SW 1271 (cell line): Measurements from ENCODE around the gene NDUFAF8.
A peak's percentile ranks its signal among the peaks of the same experiment; 100 is the strongest.

Source experiments
- DNase-seq, 2 experiments: peaks; one replicate each; lab custom pipeline; 2025; lab: John Stamatoyannopoulos, UW

NDUFAF8 gene

DNA sequence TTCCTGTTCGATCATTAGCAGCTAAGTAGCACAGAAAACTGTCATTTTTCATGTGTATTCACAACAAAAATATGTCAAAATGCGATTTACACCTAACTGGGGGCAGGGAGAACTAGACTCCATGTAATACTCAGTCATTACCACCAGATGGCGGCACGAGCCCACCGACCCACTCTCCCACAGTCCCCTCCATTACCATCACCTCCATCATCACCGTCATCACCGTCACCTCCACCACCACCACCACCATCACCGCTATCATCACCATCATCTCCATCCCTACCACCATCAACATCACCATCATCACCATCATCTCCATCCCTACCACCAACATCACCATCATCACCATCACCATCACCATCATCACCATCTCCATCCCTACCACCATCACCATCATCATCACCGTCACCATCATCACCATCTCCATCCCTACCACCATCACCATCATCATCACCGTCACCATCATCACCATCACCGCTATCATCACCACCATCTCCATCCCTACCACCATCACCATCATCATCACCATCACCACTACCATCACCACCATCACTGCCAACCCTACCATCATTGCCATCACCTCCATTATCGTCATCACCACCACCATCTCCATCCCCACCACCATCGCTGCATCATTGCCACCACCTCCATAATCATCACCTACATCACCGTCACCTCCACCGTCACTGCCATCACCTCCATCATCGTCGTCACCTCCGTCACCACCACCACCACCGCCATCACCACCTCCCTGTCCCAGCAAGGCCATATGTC, 14.4 kb downstream of the NDUFAF8 start:
- peak in 1 of 2 experiments; percentile 24 for DNase-seq

DNA sequence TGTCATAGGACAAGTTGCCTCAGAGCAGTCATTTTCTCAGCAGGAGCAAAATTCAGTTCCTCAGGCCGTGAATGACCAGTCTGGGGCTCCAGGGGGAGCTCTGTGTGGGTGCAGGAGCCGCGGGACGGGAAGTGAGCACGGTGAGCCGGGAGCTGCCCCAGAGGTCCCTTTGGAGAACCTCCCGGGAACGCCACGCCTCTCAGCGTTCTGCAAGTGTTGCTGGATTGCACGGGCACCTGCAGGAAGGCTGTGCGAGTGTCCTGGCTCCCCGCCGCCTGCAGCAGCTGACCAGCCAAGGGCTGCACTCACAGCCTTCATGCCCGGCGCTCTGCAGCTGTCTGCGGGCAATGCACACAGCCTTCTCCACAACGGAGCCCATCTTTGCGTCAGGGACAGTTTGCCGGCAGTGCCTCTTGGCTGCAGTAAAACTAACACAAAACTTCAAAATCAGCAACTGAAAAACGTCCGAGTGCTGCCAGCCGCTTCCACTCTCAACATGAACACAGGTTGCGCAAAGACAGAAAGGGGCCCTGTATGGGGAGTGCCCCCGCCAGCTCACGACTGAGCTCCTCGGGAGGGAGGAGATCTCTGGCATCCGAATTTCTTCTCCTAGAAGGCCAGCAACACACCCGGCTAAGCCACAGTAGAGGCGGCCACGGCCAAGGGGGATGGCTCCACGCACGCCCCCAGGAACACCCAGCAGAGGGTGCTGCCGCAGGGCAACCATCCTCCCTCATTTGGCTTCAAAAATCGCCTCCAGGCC, 16.0 kb downstream of the NDUFAF8 start:
- peak in 1 of 2 experiments; percentile 22 for DNase-seq

DNA sequence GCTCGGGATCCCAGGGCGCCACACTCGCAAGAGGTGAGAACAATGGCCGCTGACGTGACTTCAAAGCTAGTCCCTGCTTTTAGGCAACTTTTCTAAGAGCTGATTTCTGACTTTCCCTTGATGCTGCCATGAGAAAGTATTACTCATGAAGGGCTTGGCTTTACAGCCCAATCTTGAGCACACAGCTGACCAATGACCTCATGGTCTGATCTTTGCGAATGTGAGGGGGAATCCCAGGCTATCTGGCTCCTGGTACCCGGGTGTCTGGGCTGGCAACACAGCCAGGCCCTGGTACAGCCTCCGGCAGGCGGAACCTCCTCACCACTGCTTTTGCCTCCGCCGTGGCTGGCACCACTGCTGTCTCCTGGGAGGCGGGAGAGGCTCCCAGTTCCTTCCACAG, 17.5 kb downstream of the NDUFAF8 start:
- DNase-seq, result no peak

DNA sequence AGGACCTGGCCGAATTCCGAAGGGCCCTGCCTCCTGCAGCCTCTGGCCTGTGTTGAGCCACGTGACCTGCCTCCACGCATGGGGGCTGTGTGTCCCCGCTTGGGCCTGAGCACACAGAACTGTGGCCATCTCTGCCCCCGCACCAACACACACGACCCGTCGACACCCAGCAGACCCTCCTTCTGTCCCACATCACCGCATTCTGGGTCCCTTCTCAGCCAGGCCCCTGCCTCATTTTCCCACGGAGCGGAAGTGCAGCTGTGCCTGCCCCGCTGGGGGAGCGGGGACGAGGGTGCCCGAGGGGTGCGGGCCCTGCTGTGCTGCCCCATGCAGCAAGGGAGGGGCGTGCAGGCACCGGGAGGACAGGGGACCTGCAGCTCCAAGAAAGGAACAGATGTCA, 18.4 kb downstream of the NDUFAF8 start:
- DNase-seq, result no peak

DNA sequence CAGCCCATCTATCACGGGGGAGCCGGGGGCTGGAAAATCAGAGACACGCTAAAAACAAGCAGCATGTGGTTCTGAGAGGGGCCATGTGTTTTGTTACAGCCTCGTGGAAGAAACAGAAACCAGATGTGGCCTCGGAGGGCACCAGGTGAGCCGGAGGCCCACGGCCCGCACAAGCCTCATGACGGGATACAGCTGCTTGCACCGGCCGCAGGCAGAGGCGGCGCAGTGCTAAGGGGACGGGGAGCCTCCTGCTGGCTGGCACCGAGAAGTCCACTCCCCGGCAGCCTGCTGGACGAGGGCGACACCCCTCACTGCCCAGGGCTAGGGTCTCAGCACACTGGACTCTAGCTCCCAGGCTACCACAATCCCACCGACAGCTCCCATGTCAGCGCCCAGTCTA, 19.2 kb downstream of the NDUFAF8 start:
- no peak for DNase-seq

DNA sequence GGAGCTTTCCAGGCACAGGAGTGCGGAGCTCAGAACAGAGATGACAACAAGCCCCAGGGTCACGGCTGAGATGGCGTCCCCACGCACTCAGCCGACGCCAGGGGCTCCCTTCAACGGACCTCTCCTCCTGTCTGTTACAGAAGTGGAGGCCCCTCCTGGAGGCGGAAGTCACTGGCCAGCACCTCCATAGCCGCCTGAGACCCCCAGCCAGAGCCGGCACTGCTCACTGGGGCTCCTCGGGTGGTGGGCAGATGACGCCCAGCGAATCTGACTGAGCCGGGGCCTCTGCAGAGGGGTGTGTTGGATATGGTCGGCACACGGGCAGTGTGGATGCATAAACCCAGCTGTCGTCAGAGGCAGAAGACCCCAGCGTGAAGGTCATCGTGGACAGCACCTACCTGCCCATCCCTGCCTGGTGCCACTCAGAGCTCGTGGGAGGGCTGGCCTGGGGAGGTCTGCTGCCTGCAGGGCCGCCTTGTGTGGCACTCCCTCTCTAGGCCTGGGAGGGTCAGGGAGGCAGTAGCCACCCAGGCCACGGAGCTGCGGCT, 20.0 kb downstream of the NDUFAF8 start:
- DNase-seq, result no peak

DNA sequence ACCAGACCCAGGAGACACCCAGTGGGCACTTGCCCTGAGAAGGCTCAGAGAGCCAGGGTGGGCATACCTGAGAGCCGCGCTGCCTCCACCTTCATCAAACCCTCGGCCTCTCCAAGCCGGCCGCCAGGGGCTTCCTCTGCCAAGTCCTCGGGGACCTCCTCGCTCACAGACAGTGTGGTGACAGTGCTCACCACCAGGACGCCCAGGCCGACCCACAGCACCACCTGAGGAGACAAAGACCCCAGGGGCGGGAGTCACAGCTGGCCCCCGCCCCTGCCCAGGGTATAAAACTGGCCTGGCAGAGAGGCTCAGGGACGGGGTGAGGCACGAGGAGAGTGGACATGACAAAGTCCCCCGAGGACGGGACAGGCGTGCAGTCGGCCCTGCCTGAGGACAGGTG, 21.1 kb downstream of the NDUFAF8 start:
- no peak for DNase-seq

DNA sequence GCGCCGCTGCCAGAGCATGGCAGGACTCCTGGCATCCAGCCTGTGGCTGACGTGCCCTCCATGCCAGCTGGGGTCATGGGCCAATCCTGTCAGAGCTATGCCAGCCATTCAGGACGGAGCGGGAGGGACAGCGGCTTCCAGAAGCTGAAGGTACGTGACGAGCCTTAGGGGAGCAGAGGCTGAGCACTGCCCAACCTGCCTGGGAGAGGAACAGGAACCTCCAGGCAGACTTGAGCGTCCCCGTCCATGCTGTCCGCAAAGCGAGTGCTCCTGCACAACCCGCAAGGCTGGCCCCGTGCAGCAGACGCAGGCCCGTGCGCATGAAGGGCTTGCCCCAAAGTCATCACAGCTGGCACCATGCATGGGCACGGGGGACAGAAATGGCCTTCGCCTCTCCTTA, 21.5 kb downstream of the NDUFAF8 start:
- DNase-seq, result no peak

DNA sequence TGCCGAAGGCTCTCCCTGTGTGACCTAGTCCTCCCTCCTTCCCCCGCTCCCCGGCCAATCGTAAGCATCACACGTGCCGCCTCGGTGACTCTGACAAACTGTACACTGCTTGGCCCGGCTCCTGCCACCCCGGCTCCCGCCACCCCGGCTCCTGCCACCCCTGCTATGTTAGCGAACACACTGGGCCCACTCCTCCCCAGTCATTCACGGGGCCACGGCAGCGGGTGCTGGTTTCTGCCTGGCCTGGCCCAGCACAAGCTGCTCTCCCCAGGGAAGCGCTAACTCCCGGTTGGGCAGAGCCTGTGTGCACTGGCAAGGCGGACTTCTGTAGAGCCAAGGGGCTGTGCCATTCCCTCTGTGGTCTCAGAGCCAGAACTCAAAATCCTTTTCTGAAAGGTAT, 22.0 kb downstream of the NDUFAF8 start:
- no peak for DNase-seq

DNA sequence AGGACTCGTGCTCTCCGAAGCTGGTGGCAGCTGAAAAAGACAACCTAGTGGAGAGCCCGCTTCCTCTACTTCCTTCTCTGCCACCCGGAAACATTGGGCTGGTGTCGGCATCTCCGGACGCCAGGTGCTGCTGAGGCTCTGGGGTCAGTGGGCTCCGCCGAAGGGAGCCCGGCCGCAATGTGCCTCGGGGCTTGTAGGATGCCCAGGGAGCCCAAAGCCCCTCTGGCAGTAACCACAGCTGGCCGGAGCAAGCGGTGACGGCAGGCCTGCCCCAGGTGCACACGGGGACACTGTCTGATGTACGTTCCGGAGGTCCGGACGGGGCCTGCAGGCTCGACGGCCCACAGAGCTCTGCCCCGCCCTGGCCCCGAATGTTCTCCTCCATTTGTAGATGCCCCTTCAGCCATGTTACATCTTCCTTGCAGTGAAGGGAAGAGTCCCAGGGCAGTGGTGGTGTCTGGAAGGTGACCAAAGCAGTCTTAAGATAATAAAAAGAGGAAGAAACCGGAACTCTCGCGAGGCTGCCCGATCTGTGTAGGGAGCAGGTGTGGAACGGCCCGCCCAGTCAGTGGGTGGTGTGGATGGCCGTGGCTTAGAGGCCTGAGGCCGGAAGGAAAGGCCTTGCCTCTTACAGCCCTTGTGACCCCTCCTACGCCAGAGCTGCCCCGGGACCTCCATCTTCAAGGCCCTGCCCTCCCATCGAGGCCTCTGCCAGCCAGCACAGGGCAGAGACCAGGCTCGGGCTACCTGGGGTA, 22.6 kb downstream of the NDUFAF8 start:
- DNase-seq, result no peak

DNA sequence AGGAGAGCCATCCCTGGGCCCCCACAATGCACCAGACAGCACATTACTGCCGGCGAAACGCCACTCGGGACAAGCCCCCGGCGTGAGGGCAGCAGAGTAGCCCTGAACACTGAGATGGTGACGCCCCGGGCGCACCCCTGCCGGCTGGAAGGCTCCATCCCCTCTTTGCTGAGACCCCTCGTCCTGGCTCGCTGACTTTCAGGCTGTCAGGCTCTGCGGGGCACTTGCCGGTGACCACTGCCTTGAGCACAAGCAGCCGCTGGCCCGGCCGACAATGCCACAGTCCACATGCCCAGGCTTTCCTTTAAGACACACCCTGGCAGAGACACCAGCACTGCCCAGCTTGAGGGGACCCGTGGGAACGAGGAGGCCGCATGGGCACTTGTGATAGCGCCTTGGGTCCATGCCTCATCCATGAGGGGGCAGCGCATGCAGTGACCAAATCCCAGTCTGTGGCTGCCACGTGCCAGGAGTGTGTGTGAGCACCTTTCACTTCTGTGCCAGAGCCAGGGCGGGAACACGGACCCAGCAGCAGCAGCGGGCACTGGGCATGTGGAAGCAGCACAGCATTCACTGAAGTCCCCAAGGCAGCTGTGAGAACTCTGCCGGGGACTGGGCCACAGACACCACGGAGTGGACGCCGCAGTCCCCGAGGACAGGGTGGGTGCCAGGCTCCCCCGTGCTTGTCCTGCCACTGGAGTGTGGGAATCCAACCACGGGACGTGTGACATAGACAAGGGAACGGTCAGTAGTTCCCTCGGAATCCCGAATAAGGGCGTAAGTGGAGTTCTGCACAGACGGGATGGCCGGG, 24.5 kb downstream of the NDUFAF8 start:
- DNase-seq, result no peak

DNA sequence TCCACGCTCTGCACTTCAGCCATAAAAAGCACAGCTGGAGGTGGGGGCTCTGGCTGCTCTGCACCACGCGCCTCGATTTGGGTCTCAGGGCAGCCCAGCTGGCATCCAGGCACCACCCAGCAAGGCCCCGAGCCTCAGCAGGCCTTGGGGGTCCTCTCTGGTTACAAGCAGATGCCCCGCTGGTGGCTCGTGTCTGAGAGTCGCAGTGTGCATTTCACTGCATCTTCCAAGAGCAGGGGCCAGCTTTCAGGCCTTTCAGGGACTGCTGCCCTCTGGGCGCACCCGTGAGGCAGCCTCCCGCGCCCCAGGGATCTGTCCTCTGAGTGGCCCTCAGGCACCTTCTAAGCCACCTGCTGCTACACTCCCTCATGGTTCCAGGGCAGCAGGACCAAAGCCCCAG, 25.5 kb downstream of the NDUFAF8 start:
- DNase-seq, result no peak

DNA sequence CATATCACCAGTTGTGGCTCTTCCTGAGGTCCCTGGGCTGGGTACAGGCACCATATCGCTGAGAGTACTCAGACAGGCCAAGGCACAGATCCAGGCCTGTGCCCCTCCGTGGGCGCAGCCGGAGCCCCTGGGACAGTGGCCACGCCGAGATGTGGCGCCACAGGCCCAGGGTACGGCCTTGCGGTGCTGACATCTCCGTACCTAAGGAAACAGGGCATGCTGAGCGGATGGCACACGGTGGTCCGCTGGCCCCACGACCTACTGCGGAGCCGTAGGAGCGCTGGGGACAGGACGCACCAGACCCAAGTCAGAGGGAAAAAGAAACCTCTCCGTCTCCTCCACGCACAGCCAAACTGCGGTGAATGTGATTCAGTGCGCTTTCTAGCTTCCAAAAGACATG, 26.5 kb downstream of the NDUFAF8 start:
- no peak for DNase-seq

DNA sequence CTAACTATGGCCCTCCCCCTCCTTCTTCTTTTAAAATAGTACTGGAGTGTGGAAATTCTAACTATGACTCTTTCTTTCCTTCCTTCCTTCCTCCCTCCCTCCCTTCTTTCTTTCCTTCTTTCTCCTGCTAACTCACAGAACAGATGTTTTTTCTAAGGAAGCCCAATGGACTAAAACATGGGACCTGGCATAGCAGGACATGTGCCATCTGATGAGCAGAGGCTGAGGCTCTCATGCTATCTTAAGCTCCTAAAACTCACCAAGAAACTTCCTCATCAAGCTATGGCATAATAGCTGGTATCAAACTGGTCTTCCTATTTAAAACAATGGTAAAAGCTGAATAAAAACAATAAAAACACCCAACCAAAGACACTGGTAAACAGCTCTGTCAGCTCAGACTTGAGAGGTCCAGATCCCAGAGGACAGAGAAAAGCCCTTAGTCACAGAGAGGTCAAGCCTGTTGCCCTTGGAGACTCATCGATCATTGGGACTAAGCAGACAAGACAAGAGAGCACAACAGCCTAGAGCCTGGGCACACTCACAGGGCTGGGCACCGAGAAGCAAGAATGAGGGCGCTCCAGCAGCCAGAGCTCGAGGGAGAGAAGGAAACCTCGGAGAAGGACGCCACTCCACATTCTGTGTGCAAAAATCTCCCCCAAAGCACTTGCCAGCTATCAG, 28.4 kb downstream of the NDUFAF8 start:
- DNase-seq, result no peak

DNA sequence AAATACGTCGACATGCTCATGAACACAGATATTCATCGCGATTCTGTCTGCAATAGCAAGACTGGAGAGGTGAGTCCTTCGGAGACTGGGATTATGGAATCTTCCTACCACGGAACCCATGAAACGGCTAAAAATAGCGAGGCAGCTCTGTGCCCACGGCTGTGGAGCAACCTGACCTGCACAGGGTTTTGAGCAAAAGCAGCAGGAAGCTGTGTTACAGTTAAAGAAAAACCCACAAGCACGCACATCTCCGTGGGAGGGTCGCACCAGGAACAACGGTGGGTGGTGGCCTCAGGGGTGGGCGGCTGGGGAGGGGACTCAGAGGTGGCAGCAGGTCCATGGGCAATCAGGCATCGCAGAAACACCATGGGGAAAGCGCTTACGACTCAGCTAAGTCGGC, 31.2 kb downstream of the NDUFAF8 start:
- DNase-seq, result no peak

DNA sequence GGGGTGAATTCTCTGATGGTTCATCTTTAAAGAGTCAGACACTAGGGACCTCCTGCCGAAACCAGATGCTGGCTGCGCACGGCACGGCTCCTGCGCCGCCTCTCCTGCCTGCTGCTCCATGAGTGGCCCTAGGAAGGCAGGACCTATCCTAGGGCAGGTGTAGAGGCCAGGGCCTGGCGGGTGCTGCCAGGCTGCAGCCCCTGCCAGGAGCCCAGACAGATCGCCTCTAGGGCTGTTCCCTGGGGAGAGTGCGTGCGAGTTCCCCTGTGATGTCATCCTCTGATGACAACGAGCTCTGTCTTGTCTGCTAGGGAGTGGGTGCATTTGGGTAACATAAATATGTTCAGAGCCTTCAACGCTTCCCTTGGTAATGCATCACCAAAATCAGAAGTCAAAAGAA, 32.1 kb downstream of the NDUFAF8 start:
- DNase-seq, result no peak

DNA sequence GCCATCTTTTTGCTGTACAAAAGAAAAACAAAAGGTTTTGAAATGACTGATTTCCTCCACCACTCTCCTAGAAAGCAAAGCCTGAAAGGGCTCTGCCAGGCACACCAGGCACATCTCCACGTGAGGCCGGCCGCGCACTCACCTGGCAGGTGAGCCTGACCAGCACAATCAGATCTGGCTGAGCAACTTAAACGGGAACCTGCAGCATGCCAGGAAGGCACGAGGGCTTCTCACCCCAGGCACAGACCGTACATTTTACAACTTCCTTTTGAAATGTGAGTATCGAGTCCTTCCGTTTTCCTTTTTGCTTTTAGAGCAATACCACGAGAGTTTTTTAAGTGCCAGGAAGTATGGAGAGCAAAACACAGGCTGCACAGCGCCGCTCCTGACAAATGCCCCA, 33.5 kb downstream of the NDUFAF8 start:
- no peak for DNase-seq

DNA sequence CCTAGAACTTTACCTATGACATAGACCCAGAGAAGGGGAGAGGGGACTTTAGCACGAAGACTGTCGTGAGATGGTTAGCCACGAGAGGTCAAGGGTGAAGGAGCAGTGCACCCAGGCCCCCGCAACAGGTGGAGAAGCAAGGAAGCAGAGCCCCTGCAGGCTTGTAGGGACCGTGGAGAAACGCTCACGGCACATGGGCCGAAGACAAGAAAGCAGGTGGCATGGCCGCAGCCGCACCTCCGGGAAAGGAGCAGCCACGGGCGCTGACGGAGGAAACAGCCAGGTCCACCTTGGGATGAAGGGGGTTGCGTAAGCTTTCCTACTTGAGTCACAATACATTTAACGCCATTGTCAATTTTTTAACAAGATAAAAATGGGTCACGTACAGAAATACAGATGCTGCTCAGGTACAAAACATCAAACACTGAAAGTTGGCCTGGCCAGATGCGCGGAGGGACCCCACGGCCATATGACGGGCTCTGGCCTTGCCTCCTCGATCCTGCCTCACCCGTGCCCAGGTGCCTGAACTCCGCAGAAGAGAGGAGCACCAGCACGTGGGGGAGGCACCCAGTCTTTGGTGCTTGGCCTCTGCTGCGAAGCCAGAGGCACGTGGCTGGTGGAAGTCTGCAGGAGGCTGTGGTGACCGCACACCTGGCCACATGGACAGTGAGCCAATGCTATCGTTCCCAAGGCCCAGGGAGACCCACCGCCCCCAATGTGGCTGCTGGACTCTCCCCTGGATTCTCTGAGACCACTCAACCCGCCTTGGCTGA, 34.8 kb downstream of the NDUFAF8 start:
- no peak for DNase-seq

DNA sequence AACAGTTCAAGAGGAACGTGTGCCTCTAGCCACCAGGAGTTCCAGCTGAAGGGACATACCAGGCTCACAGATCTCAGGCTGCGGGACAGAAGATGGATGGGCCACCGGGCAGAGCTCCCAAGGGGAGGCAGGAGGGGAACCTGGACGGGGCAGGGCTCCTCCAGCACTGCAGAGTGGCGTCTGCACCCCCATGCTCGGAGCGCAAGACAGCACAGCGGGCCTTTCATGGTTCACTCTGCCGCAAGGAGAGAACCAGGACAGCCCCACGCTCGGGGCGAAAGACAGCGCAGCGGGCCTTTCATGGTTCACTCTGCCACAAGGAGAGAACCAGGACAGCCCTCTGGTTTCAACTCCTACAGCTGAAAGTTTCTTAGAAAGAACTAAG, 35.3 kb downstream of the NDUFAF8 start:
- DNase-seq, result no peak

DNA sequence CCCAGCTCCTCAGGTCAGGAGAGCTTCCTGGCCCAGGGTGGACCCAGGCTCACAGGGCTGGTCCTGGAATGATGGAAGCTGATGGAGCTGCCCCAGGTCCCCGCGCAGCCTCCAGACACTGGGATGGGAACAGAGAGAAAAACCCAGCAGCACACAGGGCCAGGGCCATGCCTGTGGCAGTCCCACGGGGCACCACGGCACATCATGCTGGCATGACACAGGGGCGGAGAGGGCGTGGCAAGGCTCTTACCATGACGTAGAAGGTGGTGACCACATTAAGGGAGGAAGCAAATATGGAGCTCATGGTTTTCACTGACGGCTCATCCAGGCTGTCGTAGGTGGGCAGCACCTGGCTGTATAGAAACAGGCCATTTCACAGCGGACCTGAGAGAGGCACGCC, 37.7 kb downstream of the NDUFAF8 start:
- no peak for DNase-seq
